HG02938 (cell line): ENCODE results near the gene LLCFC1.

Experiments used
- ATAC-seq: cut with Tn5 transposase; IDR thresholded peaks from one replicate; pipeline ENCODE4 v1.9.1; 2021; ENCODE audit warnings: mild to moderate bottlenecking, moderate library complexity; ENCODE audit not compliant: unreplicated experiment

Gene LLCFC1

DNA sequence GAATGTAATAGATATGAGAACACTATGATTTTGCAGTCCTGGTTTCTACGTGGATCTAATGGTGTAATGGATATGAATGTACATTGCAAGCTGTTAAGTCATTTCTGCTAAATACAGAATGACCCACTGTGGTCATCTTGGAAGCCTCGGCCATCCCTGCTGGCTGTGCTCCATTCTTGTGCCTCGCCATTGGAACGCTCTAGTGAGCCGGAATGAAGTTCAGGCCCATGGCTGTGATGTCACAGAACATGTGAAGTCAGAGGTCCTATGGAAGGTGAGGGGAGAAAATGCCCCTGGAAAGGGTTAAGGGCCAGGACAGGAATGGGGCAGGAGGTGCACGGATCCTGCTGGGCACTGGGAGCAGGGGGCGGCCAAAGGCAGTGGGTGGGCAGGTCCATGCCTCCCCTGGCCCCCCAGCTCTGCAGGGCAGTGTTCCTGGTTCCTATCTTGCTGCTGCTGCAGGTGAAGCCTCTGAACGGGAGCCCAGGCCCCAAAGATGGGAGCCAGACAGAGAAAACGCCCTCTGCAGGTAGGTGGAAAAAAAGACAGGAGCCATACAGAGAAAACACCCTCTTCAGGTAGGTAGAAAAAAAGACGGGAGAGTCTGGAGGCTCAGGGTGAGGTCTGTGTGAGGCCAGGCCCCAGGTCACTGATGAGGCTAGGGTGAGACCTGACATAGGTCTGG is at the start of gene LLCFC1:
LLCFC1 (plus strand) TSS at position 259 of the 685 bp plus-strand sequence; CDS start at position 397, 138 bp downstream.
- ATAC-seq: no peak

DNA sequence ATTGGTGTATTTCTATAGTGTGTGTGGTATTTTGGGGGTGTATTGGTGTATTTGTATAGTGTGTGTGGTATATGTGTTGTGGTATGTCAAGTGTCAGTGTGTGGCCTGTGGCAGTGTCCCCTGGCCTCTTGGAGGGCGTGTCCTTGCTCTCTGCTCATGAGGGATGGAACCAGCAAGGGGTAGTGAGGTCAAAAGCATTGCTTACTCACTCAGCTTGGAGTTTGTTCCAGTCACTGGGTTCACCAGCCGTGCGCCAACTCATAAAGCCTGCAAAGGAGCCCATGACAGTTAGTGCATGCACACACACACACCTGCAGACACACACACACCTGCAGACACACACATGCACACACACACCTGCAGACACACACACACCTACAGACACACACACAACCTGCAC is 49.5 kb upstream of the LLCFC1 start:
- ATAC-seq: no peak

DNA sequence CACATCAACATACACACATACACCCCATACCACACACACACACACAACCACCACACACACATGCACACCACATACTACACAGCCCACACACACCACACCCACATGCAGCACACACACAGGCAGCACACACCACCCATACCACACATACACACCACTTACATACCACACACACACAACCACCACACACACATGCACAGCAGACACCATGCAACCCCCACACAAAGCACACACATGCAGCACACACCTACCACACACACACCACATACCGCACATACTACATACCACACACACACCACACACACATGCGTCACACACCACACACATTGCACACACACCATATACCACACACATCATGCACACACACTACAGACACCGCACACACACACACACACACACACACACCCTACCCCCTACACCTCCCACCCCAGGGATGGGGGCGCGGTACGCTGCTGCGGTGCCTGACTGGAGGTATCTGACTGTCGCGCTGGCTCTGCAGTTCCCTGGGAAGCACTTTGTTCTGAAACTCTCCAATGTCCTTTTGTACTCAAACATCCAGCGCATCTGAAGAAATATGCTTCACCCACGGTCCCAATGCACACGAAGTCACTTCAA is 48.3 kb upstream of the LLCFC1 start:
- ATAC-seq: no peak

DNA sequence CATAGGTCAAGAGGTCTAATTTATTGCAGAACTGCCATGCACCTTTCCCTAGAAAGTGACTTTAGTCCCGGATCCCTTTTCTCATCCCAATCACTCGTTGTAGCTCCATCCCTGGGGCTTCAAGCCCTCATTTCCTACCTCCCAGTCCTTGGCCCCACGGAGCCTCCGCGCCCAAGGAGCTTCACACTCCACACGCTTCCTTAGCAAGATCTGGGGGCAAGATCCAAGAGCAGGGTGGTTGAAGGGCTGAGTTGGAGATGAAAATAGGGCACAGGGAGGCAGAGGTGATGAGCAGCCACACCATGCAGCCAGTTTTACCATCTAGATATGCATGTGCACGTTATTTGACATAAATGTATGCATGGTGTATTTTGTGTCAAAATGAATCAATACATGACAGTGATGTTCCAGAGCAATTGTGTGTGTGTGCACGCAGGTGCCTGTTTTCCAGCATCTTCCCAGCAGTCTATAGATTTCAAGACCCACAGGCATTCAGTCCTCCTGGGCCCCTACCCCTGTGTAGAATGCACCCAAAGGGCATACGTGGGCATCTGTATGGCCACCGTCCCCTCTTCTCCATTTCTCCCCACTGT is 47.7 kb upstream of the LLCFC1 start:
- no peak for ATAC-seq

DNA sequence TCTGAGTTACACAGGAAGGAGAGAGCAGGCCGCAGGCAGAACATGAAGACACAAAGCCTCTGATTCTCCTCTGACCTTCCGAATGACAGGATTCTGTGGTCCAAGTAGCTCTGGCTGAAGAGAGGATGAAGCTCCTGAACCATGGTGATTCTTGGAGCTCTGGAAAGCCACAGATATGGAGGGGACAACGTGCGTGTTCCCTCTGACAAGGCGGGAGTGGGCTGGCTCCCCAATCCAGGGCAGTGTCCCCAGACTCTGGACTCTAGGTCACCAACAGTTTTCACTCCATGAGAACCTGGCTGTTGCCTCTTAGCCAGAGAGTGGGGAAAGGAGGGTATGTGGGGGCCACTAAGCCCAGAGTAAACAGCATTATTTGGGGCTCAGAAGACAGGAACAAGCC is 46.3 kb upstream of the LLCFC1 start:
- no peak for ATAC-seq

- ATAC-seq: no peak
Observed at GRCh38 chr7:142894112-142894984, 44.9 kb upstream of the LLCFC1 start.

- ATAC-seq: no peak
Observed at GRCh38 chr7:142894985-142895593, 44.2 kb upstream of the LLCFC1 start.

DNA sequence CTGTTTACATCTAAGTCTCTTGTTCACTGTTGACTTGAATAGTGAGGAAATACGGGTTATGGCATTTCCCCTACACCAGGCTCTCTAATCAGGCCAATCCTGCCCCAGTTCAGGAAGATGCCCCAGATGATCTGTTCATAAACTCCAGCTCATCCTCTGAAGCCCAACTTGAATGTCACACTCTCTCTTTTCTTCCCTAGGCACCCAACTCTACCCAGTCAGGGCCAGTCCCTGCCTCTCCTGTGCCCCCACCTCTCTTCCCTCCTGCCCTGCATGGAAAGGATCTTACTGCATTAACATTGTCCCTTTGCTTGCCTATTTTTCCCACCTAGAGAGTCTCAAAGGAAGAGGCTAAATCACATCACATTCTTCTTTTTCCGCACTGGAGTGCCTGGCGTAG is 43.1 kb upstream of the LLCFC1 start:
- no peak for ATAC-seq

- no peak for ATAC-seq
Observed at GRCh38 chr7:142896741-142897379, 42.4 kb upstream of the LLCFC1 start.

DNA sequence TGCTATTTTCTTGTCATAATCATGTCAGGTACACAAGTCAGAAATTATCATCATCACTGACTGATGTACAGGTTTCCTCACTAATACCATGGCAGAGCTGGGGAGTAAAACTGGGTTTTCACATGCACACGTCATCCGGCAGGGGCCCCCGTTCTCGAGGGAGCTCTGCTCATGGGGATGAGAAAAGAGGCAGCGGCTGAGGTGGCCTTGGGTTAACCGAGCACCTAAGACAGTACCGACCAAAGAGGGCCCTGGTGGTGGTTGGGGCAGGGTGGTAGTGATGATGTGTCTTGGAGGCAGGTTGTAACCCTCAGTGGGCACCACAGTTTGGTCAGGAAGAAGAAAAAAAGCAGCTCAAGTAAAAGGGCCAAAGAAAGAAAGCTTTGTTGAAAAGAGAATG is 41.6 kb upstream of the LLCFC1 start:
- ATAC-seq: no peak

DNA sequence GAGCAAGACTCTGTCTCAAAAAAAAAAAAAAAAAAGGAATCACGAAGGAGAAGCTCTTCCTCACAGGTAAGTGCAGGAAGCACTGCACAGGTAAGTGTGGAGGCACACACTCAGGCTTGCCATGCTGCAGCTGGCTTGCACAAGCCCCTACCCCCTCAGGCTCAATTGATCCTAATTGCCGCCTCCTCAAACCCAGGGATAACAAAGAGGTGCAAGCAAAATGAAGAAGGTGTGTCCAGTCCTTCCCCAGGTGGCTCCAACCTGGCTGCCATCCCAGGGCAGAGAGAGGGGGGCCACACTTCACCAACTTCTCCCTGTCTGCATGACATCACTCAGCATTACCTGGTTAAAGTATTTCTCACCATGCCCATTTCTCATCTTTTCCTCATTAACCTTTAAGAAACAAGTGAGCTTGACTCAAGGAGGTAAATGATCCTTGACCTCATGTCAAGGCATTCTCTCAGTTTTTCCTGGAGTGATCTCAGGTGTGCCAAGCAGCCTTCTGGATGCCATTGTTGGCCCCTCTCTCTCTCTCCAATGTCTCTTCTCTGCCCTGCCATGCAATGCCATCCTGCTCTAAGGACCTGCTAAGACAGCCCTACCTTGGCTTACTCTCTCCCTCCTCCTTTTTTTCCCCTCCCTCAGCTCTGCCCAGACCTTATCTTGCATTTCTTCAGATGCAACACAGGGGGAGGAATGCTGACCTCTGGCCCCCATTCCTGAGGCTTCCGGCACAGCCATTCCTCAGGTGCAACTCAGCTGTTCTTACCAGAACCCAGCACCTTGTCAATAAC is 40.7 kb upstream of the LLCFC1 start:
- ATAC-seq: no peak

DNA sequence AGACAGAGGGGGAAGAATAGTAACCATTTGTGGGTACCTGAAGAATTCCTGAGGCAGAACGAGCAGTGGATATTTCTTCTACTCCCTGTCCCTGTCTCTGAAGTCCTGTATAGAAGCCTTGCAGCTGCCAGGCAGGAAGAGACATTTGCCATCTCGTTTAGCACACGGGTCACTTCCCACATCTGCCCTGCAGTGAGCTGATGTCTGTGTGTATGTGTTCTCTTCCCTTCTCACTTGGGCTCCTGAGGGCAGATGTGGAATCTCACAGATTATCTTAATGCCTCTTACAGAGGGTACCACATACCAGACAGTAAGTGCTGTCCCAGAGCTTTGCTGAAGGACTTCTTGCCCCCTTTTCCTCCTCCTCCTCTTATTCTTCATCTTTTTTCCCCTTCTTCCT is 39.6 kb upstream of the LLCFC1 start:
- ATAC-seq: no peak

DNA sequence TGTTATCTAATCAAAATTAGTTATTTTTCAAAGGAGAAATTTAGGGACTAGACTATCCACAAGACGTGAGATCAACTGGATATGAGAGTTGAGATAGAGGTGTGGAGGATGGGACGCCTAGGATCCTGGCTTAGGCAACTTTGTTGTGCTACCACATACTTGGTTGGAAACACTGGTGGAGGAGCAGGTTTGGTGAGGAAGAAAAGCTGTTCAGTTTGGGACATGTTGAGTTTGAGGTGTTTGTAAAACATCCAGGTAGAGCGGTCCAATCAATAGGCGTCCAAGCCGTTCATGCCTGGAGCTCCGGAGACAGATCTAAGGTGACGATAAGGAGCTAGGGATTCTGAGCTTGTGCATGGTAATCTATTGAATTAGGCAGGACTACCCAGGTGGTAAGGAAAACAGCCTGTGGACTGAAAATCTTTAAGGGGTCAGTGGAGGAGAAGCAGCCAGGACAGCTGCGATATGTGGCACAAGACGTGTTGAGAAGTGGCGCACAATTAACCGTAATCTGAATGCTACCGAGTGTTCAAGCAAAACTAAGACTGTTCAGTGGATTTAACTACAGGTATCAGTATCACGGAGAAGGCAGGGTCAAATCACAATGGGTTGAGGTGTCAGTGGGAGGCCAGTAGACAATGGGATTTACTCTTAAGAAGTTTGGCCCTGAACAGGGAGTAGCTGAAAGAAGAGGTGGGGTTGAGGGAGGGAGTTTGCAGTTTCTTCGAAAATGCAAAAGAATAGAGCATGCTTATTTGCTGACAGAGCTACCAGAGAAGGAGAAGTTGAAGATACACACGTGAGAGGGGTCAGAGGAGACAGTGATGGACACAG is 37.6 kb upstream of the LLCFC1 start:
- ATAC-seq: no peak

GRCh38 chr7:142904128-142904527 is 35.2 kb upstream of the LLCFC1 start:
- no peak for ATAC-seq

DNA sequence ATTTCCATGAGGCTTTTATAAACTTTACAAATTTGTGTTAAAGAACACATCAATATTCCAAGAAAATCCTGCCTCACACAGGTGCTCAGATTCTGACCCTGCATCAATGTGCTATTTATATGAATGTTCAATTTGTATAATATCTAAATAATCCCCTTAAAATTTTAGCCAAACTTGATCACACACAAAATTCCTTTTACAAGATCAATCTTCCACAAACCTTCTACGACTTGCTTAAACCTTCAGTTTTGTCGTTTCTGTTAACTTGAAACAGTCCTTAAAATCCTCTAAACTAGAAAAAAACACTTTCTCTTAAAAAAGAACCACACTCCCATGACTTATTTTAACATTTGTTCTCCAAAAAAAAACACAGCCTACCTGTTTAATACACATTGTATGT is 33.5 kb upstream of the LLCFC1 start:
- ATAC-seq: no peak

DNA sequence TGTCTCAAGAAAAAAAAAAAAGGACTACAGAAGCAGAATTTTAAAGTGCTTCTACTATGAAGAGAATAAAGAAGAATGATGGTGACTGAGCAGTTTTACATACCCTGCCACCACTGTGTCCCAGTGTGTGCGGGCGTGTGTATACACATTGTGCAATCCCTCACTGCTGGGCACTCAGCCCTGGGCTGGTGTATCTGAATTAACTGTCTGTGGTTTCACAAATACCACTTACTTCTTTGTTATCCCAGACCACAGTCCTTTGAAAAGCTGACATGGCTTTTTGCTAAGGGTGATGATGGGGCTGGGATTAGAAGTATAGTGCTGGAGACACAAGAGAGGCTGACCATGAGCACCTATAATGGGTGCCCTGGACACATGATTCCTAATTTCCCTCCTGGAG is 32.6 kb upstream of the LLCFC1 start:
- ATAC-seq: no peak

DNA sequence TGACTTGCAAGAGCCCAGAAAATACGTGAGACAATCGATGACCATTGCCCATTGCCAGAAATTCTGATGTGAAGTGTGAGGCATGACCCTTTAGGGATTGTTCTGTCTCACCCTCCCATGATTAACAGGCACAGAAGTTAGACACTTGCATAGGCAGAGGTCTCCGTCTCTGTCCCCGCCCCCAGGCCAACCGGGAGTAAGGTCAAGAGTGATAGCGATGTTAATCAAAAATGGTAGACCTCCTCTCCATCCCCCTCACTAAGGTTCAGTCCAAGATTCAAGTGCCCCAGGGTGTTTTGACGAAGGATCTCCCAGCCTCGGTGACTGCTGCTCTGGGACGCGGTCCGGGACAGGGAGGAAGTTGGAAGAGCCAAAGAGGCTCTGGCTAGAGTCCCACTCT is 31.0 kb upstream of the LLCFC1 start:
- ATAC-seq: no peak

- no peak for ATAC-seq
Observed at GRCh38 chr7:142908921-142909890, 30.1 kb upstream of the LLCFC1 start.
